ENCODE measurements around the gene MIPEP.
A peak's percentile ranks its signal among the peaks of the same experiment; 100 is the strongest.
"Not testable (repeated sequence)": the region's sequence is repeated elsewhere in the genome, so short reads cannot be mapped to it uniquely, and the experiment has no call there.

The MIPEP gene

DNA sequence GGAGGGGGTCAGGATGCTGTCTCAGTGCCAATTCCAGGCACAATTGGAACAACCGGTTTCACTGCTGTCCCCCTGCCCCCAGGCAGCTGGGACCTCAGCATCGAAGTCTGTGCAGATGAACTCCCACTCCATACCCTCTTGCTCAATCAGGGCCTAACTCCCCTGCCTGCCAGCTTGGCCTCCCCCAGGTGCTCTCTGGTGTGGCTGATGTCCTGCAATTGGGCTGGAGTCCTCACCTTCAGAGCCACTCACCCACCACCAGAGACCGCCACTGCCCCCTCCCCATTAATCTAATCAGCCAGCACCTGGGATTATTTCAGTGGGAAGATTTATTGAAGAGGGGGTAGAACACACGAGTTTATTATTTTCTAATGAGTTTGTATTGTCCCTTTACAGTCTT lies 118.8 kb downstream of the MIPEP start:
- no peak for DNase-seq

DNA sequence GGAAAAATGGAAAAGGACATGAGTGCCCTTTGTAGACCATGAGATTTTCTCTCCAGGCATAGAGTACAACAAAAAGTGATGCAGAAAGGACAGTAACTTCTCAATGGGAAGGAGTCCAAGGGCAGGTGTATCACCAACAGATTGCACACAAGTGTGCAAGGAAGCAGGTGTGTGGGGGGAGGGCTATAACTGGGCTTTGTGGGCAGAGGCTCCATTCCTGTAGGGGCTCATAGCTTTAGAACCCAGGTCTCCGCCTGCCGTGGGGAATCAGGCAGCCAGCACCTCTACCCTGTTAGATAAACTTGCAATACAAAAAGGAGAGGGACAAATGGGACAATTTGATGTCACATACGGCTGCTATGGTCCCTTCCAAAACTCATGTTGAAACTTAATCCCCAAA lies 119.8 kb downstream of the MIPEP start:
- no peak for DNase-seq

DNA sequence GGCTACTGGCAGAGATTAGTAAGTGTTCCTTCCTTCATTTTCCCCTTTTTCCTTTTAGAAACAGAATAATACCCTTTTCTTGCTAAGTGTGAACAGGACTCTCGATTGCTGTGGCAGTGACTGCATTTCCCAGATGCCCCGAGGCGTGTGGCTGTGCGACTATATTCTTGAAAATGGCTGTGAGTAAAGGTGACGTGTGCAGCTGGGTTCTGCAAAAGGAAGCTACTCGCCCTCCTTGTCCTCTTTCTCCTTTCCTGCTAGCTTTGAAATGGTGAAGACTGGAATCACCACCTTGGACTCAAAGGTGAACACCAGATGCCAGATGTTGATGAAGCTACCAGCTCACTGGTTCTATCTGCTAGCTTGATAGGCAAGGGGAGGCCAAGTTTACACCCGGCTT lies 121.4 kb downstream of the MIPEP start:
- DNase-seq: no peak

DNA sequence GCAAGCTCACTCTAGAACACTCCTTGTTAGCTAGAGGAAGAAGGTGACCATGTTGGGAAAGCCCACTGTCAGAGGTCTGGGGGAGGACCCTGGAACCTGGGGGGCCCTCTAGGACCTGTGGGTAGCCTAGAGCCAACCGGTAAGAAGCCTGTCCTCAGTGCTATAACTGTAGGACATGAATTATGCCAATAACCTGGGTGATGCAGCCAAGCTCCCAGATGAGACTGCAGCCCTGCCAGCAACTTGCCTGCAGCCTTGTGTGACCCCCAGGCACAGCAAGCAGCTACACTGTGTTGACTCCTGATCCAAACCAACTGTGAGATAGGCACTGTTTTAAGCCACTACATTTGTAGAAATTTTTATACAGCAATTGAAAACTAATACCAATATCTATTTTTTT lies 122.3 kb downstream of the MIPEP start:
- no peak for DNase-seq

DNA sequence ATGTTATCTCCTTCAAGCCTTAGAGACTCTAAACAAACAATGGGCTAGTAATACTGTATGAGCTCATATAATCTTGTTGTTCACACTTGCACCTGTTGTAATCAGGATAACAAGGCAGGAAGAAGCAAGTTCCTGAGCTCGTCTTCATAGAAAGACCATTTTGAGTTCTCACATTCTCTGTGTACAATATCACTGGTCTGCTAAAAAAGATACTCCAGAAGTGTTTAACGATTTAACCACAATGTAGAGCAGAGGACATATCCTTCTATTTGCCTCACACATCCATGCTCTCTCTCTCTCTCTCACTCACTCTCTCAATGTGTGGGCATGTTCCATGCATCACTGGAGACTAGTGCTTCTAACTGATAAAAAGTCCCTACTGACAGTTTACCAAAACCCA lies 122.9 kb downstream of the MIPEP start:
- no peak for DNase-seq

DNA sequence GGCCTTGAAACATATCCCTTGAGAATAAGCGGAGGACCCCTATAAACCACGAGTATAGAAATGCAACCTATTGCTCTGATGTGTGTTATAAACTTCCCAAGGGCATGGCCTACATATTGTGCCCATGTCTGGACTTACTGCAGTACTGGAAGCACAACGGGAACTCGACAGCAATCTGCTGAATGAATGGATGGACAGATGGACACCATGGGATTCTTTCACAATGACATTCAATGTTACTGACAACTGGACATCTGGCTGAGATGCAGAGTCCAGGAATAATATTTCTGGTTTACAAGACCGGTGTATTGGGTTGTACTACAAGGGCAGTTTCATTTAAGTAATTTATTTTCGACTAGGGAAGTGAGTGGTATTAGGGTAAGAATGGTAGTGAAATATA lies 123.7 kb downstream of the MIPEP start:
- no peak for DNase-seq

DNA sequence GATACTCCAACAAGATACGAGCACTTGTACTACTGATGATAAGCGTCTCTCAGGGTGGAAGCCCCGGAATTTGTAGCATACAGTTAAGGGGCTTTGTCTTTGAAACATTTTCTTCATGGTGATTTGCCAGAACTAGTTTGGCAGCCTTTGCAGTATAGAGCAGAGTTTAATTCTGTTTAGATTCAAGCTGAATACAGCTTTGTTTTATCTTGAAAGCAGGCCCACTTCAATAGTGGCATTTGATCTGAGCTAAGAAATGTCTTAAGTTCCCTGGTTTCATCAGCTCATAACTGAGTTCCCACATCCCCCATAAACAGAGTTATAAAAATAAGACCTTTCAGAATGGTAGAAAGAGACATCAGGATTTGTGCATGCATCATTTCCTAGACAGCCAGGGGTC lies 125.9 kb downstream of the MIPEP start:
- no peak for DNase-seq

DNA sequence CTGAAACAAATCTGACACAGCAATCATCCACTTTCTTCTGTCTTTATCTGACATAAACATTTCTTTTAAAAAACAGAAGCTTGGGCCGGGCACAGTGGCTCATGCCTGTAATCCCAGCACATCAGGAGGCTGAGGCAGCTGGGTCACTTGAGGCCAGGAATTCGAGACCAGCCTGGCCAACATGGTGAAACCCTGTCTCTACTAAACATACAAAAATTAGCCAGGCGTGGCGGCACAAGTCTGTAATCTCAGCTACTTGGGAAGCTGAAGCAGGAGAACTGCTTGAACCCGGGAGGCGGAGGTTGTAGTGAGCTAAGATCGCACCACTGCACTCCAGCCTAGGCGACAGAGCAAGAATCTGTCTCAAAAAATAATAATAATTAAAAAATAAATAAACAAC lies 127.4 kb downstream of the MIPEP start:
- not testable (repeated sequence) for DNase-seq

DNA sequence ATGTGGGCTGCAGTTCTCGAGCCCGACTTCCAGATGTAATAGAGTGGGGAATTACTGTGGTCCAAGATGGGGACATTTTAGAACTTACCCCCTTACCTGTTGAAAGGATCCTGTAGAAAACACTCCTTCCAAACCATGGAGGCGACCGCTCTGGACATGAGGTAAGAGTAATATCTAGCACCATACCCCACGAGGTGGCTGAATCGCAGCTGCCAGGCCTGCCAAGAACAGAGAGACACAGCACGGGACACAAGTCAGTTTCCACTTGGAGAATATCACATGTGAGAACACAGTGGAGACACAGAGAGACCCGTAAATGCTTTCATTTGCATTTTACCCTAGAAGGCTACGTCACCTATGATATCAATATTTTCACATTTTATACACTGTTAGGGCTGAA lies 129.2 kb downstream of the MIPEP start:
- DNase-seq: no peak

DNA sequence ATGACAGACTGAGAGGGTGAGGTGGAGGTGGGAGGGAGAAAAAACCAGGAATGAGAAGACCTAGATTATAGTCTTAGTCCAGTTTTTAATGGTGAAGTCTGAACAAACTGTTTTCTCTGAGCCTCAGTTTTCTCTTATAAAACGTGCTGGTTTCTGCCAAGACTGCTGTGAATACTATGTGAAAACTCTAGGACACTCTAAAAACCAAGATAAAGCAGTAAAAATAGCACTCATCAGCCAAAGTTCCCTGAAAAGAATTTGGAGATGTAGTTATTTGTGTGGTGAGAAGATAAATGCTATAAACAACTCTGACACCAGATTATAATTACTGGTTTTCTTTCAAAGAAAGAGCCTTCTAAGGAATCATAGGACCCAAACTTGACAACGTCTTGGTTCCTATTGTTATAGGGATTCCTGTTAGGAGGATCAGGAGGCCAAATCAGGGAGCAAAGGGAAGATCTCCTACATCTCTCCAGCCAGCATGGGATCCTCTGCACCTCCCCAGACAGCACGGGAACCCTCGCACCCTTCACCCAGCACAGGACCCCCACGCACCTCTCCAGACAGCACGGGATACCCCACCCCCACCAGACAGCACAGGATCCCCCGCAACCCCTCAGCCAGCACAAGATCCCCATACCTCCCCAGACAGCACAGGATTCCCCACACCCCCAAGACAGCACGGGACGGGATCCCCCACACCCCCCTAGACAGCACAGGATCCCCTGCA lies 130.2 kb downstream of the MIPEP start:
- DNase-seq: no peak

DNA sequence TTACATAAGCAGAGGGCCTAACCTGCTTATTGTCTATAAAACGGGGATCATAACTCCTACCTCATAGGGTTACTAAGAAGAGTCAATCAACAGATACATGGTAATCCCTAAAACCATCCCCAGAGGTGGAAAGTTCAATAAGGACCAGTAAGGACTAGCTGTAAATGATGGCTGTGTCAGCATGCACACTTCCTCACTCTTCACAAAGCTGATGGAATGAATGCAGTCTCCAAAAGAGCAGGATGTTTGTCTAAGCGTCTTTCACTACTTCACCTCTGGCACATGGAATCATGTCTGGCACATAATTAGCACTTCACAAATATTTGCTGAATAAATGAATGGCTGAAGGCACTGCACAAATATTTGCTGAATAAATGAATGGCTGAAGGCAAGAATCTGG lies 134.2 kb downstream of the MIPEP start:
- DNase-seq: no peak

DNA sequence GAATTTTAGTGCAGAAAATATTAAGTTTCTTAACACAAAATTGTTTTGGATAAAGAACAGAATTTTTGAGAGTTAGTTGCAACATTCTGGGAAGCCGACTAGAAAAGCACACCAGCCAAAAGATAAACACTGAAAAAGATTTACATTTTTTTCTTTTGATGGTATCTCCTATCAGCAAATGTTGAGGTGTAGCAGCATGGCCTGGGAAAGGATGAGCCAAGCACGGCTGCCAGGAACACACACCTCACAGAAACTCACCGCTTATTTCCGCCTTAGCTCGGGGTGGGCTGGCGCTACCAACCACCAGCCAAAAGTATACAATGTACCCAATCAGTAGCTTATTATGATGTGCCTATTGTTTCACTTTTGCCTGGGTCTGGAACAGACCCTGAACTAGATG lies 134.7 kb downstream of the MIPEP start:
- no peak for DNase-seq

DNA sequence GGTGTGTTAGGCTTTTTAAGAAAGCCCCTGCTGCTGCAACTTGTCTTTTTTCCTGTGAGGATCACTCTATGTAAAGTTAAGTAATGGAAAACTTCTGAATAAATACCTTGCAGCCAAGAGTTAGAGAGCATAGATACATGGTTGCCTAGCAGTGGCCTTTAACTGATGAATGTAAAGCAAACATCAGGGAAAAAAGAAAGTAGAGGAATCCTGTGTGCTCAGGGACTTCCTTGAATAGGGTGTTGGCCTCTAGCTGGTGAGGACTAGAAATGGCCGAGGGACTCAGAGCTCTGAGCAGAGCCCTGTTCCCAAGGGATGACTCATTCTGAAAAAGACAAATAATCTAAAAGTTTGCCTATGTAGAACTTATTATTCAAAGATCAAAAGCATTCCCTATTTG lies 135.7 kb downstream of the MIPEP start:
- DNase-seq: no peak

DNA sequence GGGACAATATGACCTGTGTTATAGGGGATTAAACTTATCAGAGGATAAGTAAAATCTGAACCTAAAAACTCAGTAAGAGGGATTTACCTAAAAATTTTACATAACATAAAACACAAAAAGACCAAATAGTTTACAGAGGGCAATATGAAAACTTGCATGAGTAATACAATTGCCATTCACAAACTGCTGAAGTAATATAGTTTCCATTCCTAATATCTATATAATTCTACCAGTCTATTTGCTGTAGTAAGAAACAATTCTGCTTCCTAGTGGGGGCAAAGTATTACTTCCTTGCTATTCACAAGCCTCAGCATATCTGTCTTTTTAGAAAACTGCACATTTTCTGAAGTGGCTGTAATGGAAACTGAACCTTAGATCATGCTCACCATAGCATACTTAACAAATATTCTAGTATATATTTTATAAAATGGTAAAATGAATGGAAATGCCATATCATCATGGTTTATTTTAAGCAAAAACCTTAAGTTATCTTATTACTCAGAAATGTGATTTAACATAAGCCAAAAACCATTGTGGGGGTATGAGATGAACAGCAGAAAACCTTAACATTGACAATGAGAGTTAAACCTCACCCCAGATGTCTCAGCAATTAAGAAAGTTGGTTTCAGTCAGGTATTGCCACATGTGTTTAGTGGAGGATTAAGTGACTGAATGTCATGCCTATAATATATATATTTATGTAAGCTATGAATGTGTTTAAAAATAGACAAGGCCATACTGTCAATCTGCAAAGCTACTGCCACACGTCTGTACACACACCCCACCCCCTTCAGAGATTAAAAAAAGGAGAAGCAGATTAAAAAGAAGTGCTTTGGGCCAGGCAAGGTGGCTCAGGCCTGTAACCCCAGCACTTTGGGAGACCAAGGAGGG lies 136.8 kb downstream of the MIPEP start:
- DNase-seq: peak; percentile 16

DNA sequence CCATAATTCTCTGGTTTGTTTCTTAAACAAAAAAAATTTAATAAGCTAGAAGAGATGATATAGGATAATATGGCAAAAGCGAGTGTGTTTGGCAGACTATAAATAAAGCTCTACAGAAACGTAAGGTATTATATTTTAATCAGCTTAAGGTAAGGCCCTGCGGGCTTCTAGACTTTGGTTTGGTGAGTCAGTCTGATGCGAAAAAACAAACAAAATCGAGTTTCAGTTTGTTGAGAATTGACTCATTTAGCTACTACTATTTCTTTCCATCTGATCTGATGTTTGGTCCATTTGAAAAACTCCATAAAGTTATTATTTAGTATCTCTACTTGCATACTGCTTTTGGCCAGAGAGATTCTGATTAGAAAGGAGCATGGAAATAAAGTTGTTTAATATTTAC lies 138.0 kb downstream of the MIPEP start:
- DNase-seq: no peak

DNA sequence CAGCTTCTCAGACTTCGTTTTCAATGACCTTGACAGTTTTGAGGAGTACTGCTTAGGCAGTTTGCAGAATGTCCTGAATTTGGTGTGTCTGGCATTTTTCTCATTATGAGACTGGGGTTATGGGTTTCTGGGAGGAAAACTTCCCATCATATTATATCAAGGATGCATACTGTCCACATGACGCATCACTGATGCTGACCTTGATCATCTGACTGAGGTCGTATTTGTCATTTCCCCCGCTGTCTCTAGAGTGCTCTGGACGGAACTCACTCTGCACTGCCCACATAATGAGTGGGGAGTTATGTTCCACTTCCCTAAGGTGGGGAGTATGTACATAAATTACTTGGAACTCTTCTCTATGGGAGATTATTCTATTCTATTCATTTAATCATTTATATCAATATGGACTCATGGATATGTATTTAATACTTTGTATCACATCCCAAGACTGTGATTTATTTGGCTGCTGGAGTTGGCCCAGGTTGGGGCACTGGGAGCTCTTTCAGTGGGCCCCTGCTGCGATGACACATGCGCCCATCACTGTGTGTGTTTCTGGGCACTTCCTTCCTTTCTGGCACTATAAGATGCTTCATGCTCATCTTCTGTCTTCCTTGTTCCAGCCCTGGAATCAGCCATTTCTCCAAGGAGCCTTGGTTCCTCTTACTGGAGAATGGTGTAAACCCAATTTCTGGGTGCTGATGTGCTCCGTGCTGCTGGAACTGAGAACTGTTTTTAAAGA lies 138.6 kb downstream of the MIPEP start:
- no peak for DNase-seq

DNA sequence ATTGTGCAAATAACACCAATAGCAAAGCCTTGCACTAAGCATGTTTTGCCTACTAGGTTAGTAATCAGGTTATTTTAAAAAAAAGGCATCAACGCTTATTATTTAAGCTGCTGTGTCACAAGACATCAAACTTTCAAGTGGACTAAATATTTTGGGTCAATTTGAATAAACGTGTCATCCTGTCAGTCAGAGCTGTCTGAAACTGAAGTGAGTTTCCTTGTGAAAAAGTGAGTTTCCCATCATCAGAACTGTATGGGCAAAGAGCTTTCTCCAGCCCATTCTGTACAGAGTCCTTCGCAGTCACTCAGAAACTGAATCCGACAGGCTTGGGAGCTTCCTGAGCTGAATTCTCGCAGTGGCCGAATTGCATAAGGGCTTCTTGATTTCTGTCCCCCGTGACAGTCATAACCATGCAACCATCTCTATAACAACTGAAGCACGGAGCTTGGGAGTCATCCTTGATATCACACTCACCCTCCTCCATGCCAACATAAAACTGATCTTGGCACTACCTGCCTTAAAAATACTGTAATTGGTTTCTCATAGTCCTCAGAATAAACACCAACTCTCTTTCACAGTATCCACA lies 139.8 kb downstream of the MIPEP start:
- no peak for DNase-seq

DNA sequence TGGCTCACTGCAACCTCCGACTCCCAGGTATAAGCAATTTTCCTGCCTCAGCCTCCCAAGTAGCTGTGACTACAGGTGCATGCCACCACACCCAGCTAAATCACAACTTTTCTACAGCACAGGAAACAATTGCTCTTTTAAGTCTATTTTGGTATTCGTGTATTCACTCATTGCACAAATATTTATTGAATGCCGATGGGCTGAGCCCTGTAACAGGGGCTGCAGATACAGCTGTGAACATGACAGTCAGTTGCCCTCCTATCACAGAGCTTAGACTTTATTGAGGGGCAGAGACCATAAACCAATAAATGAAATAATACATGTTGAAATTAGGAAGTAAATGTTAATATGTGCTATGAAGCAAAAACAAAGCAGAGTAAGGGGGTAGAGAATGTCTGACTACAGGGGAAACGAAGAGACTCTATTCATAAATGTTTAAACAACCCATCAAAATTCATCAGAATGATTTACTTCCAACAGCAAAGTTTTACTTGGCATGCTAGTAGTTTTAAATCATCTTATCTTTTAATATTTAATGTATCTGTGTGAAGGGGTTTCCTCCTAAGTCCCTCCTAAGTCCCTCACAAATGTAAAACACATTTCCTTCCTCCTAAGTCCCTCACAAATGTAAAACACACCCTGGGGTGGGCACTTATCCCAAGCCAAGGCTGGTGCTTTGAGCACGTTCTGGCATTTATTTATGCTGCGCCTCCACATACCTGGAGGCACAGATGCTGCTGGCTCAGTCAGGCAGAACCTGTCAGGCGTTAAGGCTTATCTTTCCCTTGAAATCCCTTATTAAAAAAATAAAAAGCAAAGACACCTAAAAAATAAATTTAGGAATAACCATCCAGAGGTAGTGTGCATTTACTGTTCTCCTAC lies 140.8 kb downstream of the MIPEP start:
- no peak for DNase-seq

DNA sequence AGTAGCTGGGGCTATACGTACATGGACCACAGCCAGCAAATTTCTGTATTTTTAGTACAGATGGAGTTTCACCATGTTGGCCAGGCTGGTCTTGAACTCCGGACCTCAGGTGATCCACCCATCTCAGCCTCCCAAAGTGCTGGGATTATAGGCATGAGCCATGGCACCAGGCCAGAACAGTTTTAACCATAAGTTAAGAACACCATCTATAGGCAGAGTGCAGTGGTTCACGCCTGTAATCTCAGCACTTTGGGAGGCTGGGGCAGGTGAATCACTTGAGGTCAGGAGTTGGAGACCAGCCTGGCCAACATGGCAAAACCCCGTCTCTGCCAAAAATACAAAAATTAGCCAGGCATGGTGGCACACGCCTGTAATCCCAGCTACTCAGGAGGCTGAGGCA lies 143.1 kb downstream of the MIPEP start:
- not testable (repeated sequence) for DNase-seq

DNA sequence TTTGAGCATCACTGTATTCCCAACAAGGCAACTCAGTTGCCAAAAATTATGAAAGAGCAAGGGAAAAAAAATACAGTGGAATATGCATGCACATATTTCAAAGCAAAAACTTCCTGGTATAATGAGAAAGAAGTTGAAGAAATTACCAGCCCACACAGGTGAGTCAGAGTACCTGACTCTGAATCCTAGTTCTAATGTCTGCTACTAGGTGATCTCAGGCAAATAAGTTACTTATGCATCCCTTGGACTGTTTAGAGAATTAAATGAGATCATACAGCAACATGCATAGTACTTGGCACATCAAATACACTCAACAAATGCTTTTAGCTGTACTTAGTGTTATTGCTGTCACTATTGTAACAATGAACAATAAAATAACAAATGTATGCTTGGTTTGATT lies 144.9 kb downstream of the MIPEP start:
- DNase-seq: no peak

DNA sequence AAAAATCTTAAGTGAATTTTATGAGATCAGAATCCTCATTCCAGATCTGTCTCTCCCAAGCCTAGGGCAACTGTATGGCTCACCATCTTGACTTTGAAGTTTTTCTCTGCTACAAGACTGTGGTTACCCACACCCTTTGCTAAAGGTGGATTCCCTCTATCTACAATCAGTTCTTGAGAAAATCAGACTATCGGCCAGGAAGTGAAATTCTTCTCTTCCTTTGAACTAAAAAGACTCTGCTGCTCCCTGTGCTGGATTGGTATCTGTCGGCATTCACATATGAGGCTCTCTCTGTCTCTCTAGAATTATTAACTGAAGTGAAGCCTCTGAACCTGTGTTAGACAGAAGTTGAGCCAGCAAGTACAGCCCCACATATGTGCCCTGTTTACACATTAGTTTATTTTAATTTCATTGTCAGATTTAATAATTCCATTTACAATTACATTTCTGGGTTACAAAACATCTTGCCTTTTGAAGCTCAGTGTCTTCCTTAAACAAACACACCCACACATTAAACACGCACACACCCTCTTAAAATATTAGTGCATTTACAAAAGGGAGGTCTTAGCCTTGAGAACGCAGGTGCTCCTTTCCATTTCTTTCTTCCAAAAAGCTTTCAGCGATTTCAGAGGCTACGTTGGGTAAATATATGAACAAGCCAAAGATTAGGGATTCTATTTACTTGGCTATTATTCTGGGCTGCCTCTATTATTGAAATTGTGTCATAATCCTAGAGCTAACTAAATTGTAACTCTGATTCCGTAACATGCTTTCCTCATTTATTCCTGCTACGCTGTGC lies 145.7 kb downstream of the MIPEP start:
- no peak for DNase-seq

Data from OCI-M1 (cell line).